BLaER1 treated with 17β-estradiol and CSF1 and Interleukin-3, amounts not matched to agents 10 nM and 100 nM (cell line): ENCODE results near the gene NAV2.
A peak's percentile ranks its signal among the peaks of the same experiment; 100 is the strongest.

Experiments
- H3K27ac ChIP-seq, 11 experiments: shearing (Covaris generic); formaldehyde crosslinking; 2 replicates each; pipeline ENCODE4 v1.8.1; 2022
- H3K27me3 ChIP-seq, 11 experiments: shearing (Covaris generic); formaldehyde crosslinking; 2 replicates each; pipeline ENCODE4 v1.8.1; 2022
- H3K36me3 ChIP-seq, 11 experiments: shearing (Covaris generic); formaldehyde crosslinking; 2 replicates each; pipeline ENCODE4 v1.8.1; 2022
- H3K4me1 ChIP-seq, 10 experiments: shearing (Covaris generic); formaldehyde crosslinking; 2 replicates each; pipeline ENCODE4 v1.8.1; 2022
- H3K4me2 ChIP-seq, 11 experiments: shearing (Covaris generic); formaldehyde crosslinking; 2 replicates each; pipeline ENCODE4 v1.8.1; 2022
- H3K4me3 ChIP-seq, 10 experiments: shearing (Covaris generic); formaldehyde crosslinking; 2 replicates each; pipeline ENCODE4 v1.8.1; 2022
- H3K9ac ChIP-seq, 11 experiments: shearing (Covaris generic); formaldehyde crosslinking; 2 replicates each; pipeline ENCODE4 v1.8.1; 2022
- H3K9me3 ChIP-seq, 11 experiments: shearing (Covaris generic); formaldehyde crosslinking; replicated peaks in 1 of 11; 2 replicates each; pipeline ENCODE4 v1.8.1; 2022
- H4K20me1 ChIP-seq, 11 experiments: shearing (Covaris generic); formaldehyde crosslinking; 2 replicates each; pipeline ENCODE4 v1.8.1; 2022
- Cebpa-rat ChIP-seq, 11 experiments: shearing (Covaris generic); IDR thresholded peaks; 2 replicates each; pipeline ENCODE4 v1.8.1; 2022

The NAV2 gene

DNA sequence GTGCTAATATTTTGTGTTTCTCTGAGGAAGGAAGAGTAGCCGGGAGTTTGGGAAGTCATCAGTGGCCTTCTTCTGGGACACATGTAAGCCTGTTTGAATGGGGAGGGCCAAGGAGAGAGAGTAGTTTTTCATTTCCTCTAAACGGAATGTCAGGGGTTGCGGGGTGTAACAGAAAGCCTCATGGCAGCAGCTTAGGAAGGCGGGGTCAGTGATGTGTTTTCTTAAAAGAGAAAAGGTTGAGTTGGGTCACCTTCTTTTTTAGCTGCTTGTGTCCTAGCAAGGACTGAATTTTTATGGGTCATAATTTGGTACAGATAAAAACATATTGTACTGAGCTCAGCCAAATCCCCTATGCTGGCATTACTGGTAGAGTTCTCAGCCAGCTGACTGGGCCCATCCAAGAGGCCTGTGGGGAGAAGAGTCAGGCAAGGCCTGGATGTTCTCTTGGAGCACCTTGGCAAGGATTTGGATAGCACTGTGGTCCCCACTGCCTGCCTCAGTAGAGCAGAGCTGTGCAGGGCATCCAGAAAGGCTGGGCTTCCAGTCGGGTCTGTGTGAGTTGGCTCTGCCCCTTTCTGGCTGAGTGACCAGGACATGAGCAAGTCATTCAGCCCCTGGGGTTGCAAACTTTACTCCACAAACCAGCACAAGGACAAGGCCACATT, 29.4 kb upstream of the NAV2 start:
- Histone ChIP-seq H3K9ac (no peak overlapping the region), H3K27me3 (no peaks in the 10 kb centered on the region), H4K20me1 (no peaks in the 10 kb centered on the region), H3K4me3 (no peak overlapping the region), H3K4me2 (peak overlapping the region in 3 of 11 experiments; percentile 6 to 15 (median 9); a peak in 2 of 22 replicates), H3K4me1 (peaks cover 0 to 4% (median 0%) of the 10 kb centered on the region in 10 experiments; a peak in 3 of 20 replicates), H3K27ac (no peak overlapping the region), H3K9me3 (no peaks in the 10 kb centered on the region), H3K36me3 (no peaks in the 10 kb centered on the region)
- TF ChIP-seq Cebpa-rat (IDR thresholded peaks at IDR 0.05) = no peak

- H3K4me2 ChIP-seq = no peak overlapping the region
- H3K9ac ChIP-seq = no peak overlapping the region
- H3K27me3 ChIP-seq = no peaks in the 10 kb centered on the region
- peaks cover 0 to 4% (median 0%) of the 10 kb centered on the region in 10 experiments; a peak in 3 of 20 replicates for H3K4me1 ChIP-seq
- TF ChIP-seq Cebpa-rat (IDR thresholded peaks at IDR 0.05) = peak in 4 of 11 experiments; percentile 17 to 76 (median 52); a peak in 5 of 22 replicates
- H4K20me1 ChIP-seq = no peaks in the 10 kb centered on the region
- H3K9me3 ChIP-seq = no peaks in the 10 kb centered on the region
- no peak overlapping the region for H3K27ac ChIP-seq
- no peaks in the 10 kb centered on the region for H3K36me3 ChIP-seq
- H3K4me3 ChIP-seq = no peak overlapping the region
Observed at GRCh38 chr11:19683862-19684491, 28.7 kb upstream of the NAV2 start.

- no peak for TF ChIP-seq Cebpa-rat (IDR thresholded peaks at IDR 0.05)
- Histone ChIP-seq H3K27ac (no peak overlapping the region), H3K9ac (no peak overlapping the region), H3K4me2 (no peak overlapping the region), H4K20me1 (no peaks in the 10 kb centered on the region), H3K4me3 (no peak overlapping the region), H3K36me3 (no peaks in the 10 kb centered on the region), H3K27me3 (no peaks in the 10 kb centered on the region), H3K9me3 (no peaks in the 10 kb centered on the region), H3K4me1 (peaks cover 0 to 4% (median 0%) of the 10 kb centered on the region in 10 experiments; a peak in 3 of 20 replicates)
Observed at GRCh38 chr11:19686234-19686633, 26.4 kb upstream of the NAV2 start.

GRCh38 chr11:19687392-19687791, 25.2 kb upstream of the NAV2 start:
- Histone ChIP-seq H3K27me3 (no peaks in the 10 kb centered on the region), H3K4me1 (peaks cover 0 to 4% (median 0%) of the 10 kb centered on the region in 10 experiments; a peak in 3 of 20 replicates), H3K9me3 (no peaks in the 10 kb centered on the region), H4K20me1 (no peaks in the 10 kb centered on the region), H3K9ac (no peak overlapping the region), H3K27ac (no peak overlapping the region), H3K4me2 (no peak overlapping the region), H3K4me3 (no peak overlapping the region), H3K36me3 (no peaks in the 10 kb centered on the region)
- no peak for TF ChIP-seq Cebpa-rat (IDR thresholded peaks at IDR 0.05)

DNA sequence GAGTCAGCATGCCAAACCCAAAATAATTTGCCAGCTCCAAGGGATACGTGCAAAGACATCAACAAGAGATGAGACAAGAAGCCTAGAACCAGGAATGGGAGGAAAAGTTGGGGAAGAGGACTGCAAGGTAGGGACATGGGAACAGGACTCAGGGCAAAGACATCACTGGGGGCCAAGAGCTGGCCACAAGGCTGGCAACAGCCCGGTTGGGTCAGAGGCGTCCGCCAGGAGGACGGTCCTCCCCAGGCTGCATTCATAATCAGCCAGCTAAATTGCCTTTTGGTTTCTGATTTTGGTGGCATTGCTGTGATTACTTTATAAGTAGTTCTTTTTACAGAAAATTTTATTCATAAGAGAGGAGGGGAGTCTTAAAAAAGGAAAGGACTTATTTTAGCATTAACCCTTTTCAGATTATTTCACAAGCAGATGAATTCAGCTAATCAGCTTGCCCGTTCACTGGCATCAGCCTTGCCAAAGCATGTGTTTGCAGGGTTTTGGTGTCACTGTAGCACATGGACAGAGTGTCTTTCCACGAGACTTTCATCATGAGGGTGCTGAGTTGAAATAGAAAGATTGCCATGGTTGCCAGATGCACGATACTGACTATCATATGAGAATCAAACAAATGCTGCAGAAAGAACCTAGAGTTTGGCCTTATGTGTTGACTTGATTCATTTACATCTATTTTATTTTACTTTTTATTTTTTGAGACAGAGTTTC, 23.2 kb upstream of the NAV2 start:
- Histone ChIP-seq H3K4me2 (no peak overlapping the region), H3K9me3 (no peaks in the 10 kb centered on the region), H3K36me3 (no peaks in the 10 kb centered on the region), H3K27ac (no peak overlapping the region), H4K20me1 (no peaks in the 10 kb centered on the region), H3K9ac (no peak overlapping the region), H3K4me1 (no peaks in the 10 kb centered on the region), H3K4me3 (no peak overlapping the region), H3K27me3 (no peaks in the 10 kb centered on the region)
- TF ChIP-seq Cebpa-rat (IDR thresholded peaks at IDR 0.05) = no peak

DNA sequence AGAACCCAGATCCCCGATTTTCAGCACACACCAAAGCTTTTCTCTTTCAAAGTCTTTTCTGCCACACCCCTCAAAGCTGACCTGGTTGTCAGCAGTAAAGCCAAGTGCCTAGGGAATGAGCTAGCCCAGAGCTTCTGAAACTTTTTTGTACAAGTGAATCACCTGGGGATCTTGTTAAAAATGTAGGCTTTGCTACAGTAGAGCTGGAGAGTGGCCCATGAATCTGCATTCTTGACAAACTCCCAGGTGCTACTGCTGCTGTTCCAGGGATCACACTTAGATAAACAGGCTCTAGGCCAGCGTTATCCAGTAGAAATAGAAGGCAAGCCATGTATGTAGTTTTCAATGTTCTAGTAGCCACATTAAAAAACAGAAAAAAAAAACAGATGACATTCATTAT, 21.8 kb upstream of the NAV2 start:
- H3K9me3 ChIP-seq = no peaks in the 10 kb centered on the region
- no peaks in the 10 kb centered on the region for H3K4me1 ChIP-seq
- no peaks in the 10 kb centered on the region for H4K20me1 ChIP-seq
- no peak overlapping the region for H3K4me2 ChIP-seq
- no peaks in the 10 kb centered on the region for H3K27me3 ChIP-seq
- no peak overlapping the region for H3K27ac ChIP-seq
- H3K36me3 ChIP-seq = no peaks in the 10 kb centered on the region
- TF ChIP-seq Cebpa-rat (IDR thresholded peaks at IDR 0.05) = no peak
- no peak overlapping the region for H3K9ac ChIP-seq
- no peak overlapping the region for H3K4me3 ChIP-seq

GRCh38 chr11:19691815-19692500, 20.7 kb upstream of the NAV2 start:
- Histone ChIP-seq H3K9me3 (no peaks in the 10 kb centered on the region), H3K4me1 (no peaks in the 10 kb centered on the region), H3K27ac (no peak overlapping the region), H3K4me2 (no peak overlapping the region), H3K9ac (no peak overlapping the region), H4K20me1 (no peaks in the 10 kb centered on the region), H3K27me3 (no peaks in the 10 kb centered on the region), H3K36me3 (no peaks in the 10 kb centered on the region), H3K4me3 (no peak overlapping the region)
- TF ChIP-seq Cebpa-rat (IDR thresholded peaks at IDR 0.05) = no peak

- Histone ChIP-seq H3K36me3 (no peaks in the 10 kb centered on the region), H3K4me2 (no peak overlapping the region), H4K20me1 (no peaks in the 10 kb centered on the region), H3K9me3 (no peaks in the 10 kb centered on the region), H3K4me1 (no peaks in the 10 kb centered on the region), H3K9ac (no peak overlapping the region), H3K4me3 (no peak overlapping the region), H3K27ac (no peak overlapping the region), H3K27me3 (no peaks in the 10 kb centered on the region)
- no peak for TF ChIP-seq Cebpa-rat (IDR thresholded peaks at IDR 0.05)
Observed at GRCh38 chr11:19693146-19693545, 19.5 kb upstream of the NAV2 start.

DNA sequence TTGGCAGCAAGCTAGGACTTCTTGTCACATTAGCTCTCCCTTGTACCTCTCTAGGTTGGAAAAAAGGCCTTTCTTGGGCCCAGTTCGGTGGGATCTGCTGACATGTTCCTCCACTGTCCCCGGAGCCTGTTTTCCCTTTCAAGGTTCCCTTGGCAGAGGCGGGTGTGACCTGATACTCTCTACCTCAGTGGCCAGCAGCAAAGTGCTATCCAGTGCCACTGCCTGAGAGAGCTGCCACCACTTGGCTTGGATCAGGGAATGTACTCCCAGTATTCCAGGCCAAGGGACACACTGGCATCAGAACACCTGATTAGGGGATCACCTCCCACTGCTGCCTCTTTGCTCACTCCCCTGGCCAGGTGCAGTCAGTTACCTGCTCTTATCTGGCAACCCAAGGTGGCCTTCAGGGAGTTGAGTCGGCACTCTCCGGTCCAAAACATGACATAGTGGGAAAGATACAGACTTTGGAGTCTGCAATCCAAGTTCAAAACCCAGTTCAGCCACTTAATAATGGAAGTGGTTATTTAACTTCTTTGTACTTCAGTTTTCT, 17.8 kb upstream of the NAV2 start:
- Histone ChIP-seq H3K4me3 (no peak overlapping the region), H3K4me2 (no peak overlapping the region), H3K27me3 (no peaks in the 10 kb centered on the region), H3K9me3 (no peaks in the 10 kb centered on the region), H3K36me3 (no peaks in the 10 kb centered on the region), H3K27ac (no peak overlapping the region), H3K9ac (no peak overlapping the region), H4K20me1 (no peaks in the 10 kb centered on the region), H3K4me1 (no peaks in the 10 kb centered on the region)
- no peak for TF ChIP-seq Cebpa-rat (IDR thresholded peaks at IDR 0.05)
